ENCODE data around the gene ADRB1.

DNA sequence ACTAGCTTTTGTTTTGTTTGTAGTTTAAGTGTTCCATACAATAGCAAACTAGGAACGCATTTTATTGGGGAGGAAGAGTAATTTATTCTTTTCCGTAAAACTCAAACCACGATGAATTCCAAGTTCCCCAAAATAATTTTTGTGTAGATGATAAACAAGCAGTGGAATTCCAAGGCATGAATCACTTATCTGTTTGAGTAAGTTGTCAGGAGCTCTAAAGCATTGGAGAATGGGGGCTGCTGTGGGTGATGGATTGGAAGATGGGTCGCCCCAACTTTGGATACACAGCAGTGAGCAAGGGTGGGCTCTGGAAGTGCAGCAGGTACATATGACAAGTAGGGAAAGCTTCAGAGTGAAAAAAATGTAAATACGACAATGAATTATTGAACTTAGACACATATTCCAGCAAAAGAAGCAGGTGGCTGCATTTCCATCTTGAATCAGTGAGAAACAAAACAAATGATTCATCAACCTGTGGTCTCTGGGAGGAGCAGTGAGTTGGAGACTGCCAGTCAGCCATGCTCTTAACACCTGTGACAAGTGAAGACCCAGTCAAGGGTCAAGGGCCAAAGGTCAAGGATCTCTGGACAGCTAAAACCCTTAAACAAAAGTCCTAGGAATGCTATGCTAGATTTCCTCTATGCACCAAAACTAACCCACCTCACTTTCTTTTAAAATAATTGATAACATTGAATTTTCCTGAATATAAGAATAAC is 34.2 kb upstream of the ADRB1 start:
- TF ChIP-seq, protein P1, sequence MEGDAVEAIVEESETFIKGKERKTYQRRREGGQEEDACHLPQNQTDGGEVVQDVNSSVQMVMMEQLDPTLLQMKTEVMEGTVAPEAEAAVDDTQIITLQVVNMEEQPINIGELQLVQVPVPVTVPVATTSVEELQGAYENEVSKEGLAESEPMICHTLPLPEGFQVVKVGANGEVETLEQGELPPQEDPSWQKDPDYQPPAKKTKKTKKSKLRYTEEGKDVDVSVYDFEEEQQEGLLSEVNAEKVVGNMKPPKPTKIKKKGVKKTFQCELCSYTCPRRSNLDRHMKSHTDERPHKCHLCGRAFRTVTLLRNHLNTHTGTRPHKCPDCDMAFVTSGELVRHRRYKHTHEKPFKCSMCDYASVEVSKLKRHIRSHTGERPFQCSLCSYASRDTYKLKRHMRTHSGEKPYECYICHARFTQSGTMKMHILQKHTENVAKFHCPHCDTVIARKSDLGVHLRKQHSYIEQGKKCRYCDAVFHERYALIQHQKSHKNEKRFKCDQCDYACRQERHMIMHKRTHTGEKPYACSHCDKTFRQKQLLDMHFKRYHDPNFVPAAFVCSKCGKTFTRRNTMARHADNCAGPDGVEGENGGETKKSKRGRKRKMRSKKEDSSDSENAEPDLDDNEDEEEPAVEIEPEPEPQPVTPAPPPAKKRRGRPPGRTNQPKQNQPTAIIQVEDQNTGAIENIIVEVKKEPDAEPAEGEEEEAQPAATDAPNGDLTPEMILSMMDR (IDR thresholded peaks at IDR 0.05), result no peak
- no peak for TF ChIP-seq EP300 (IDR thresholded peaks at IDR 0.05; ENCODE audit: borderline replicate concordance in 1 of 2, low read depth in 1 of 2, low read length in 1 of 2)
- no peak for TF ChIP-seq ZBTB33 (IDR thresholded peaks at IDR 0.05; ENCODE audit: borderline replicate concordance, low read depth)
- TF ChIP-seq GABPA (IDR thresholded peaks at IDR 0.05; ENCODE audit: low read depth), result no peak

All from SK-N-SH (cell line).